PC-3 (cell line): ENCODE measurements around the gene ASB7. TPM values are rescaled to one million over a fixed set of nuclear protein-coding genes. Genes with fewer than 3 reads are reported as not detected.

Experiments
- ATAC-seq: fragments of 200-7000 bp; cut with Tn5 transposase; 2 replicates; pipeline ENCODE4 v1.9.1; 2020; ENCODE audit warnings: mild to moderate bottlenecking, moderate library complexity
- BruUV-seq: library from RNA; stranded (reverse); fragments of 400-500 nt; replicated peaks from 2 replicates; lab custom pipeline; 2021; lab: Mats Ljungman, UMichigan
- CTCF ChIA-PET: fragments of 300-600 bp; sonication (Branson Sonifier 250); formaldehyde crosslinking; loops from one replicate; lab custom pipeline; 2022; ENCODE audit warnings: antibody characterized with exemption; lab: Charles Lee
- POLR2A ChIA-PET: fragments of 300-600 bp; sonication (Branson Sonifier 250); formaldehyde crosslinking; loops from one replicate; lab custom pipeline; 2022; ENCODE audit warnings: antibody characterized with exemption; ENCODE audit not compliant: unreplicated experiment; lab: Charles Lee
- DNase-seq: peaks from one replicate; pipeline ENCODE4 v3.0.0-alpha.2; 2015
- H2AFZ ChIP-seq: fragments of 300-600 bp; sonication (generic); 2 replicates; pipeline ENCODE4 v1.6.0; 2016; ENCODE audit warnings: antibody characterized with exemption, low read length
- H3F3A ChIP-seq: fragments of 300-600 bp; sonication (generic); one replicate; pipeline ENCODE4 v1.6.0; 2017; ENCODE audit warnings: antibody characterized with exemption, low read length, control low read depth, mild to moderate bottlenecking; ENCODE audit not compliant: unreplicated experiment
- H3K27ac ChIP-seq: fragments of 300-600 bp; sonication (generic); 2 replicates; pipeline ENCODE4 v1.5.1; 2016; ENCODE audit warnings: mild to moderate bottlenecking, low read length
- H3K27me3 ChIP-seq: fragments of 300-600 bp; sonication (generic); 2 replicates; pipeline ENCODE4 v1.6.1; 2016; ENCODE audit warnings: low read length, mixed read lengths
- H3K36me3 ChIP-seq: fragments of 300-600 bp; sonication (generic); 2 replicates; pipeline ENCODE4 v1.6.1; 2016; ENCODE audit warnings: low read depth, mixed run types, low read length, mixed read lengths
- H3K4me1 ChIP-seq: fragments of 300-600 bp; sonication (generic); 2 replicates; pipeline ENCODE4 v1.5.1; 2016; ENCODE audit warnings: low read length; ENCODE audit not compliant: insufficient read depth
- H3K4me2 ChIP-seq: fragments of 300-600 bp; sonication (generic); 2 replicates; pipeline ENCODE4 v1.6.0; 2016; ENCODE audit warnings: low read length
- H3K4me3 ChIP-seq: fragments of 300-600 bp; sonication (generic); 2 replicates; pipeline ENCODE4 v1.5.1; 2016; ENCODE audit warnings: mild to moderate bottlenecking, low read length, mixed read lengths
- H3K79me2 ChIP-seq: fragments of 300-600 bp; sonication (generic); 2 replicates; pipeline ENCODE4 v1.6.1; 2017; ENCODE audit warnings: low read length, mixed read lengths
- H3K9ac ChIP-seq: fragments of 300-600 bp; sonication (generic); 2 replicates; pipeline ENCODE4 v1.6.0; 2016; ENCODE audit warnings: mild to moderate bottlenecking, low read length
- H3K9me2 ChIP-seq: fragments of 300-600 bp; sonication (generic); replicated peaks from 2 replicates; pipeline ENCODE4 v1.6.1; 2016; ENCODE audit warnings: mixed run types, low read length, mixed read lengths
- H3K9me3 ChIP-seq: fragments of 300-600 bp; sonication (generic); 2 replicates; pipeline ENCODE4 v1.6.1; 2016; ENCODE audit warnings: low read length, mixed read lengths
- H4K20me1 ChIP-seq: fragments of 300-600 bp; sonication (generic); 2 replicates; pipeline ENCODE4 v1.6.1; 2016; ENCODE audit warnings: low read length, mixed read lengths
- CTCF ChIP-seq: fragments of 300-600 bp; sonication (generic); conservative IDR thresholded peaks from 2 replicates; pipeline ENCODE4 v1.5.1; 2017; ENCODE audit warnings: antibody characterized with exemption, low read depth, mild to moderate bottlenecking, low read length
- EZH2 ChIP-seq: fragments of 300-600 bp; sonication (generic); IDR thresholded peaks from one replicate; pipeline ENCODE4 v1.6.1; 2017; ENCODE audit warnings: antibody characterized with exemption, mild to moderate bottlenecking, low read length; ENCODE audit not compliant: unreplicated experiment
- EZH2phosphoT487 ChIP-seq: fragments of 300-600 bp; sonication (generic); IDR thresholded peaks from 2 replicates; pipeline ENCODE4 v1.6.1; 2018; ENCODE audit warnings: mild to moderate bottlenecking, antibody characterized with exemption, low read length, borderline replicate concordance
- intact Hi-C: fragments of 100-400 bp; cut with micrococcal nuclease; formaldehyde crosslinking; loops from 2 replicates; pipeline ENCODE4 v1.9.0; 2023
- total RNA-seq: library from RNA; depleted of rRNA; stranded (reverse); fragments of >200 nt; gene quantifications from 2 replicates; pipeline ENCODE4 v1.2.3, GENCODE V29; 2014

ASB7 gene
- total RNA-seq, 1 experiment from 2014 or later, result 7.8 TPM

- no peaks in the 10 kb centered on the region for H3K79me2 ChIP-seq
These were observed 63.2 kb downstream of the ASB7 start for GRCh38 chr15:100665570-100665969.

GRCh38 chr15:100667405-100668347 lies 65.3 kb downstream of the ASB7 start:
- Histone ChIP-seq H3K4me1 (peaks cover 35% of the 10 kb centered on the region), H3K27ac (peak overlapping the region; percentile 38), H3K4me3 (no peak overlapping the region), H4K20me1 (no peaks in the 10 kb centered on the region), H2AFZ (peak overlapping the region; percentile 47; the same call in 1 of the 2 replicates), H3K79me2 (no peaks in the 10 kb centered on the region), H3K36me3 (no peaks in the 10 kb centered on the region), H3K27me3 (no peaks in the 10 kb centered on the region), H3F3A (no peaks in the 10 kb centered on the region), H3K9me2 (no peaks in the 10 kb centered on the region), H3K9me3 (no peaks in the 10 kb centered on the region), H3K9ac (peak overlapping the region; percentile 26; the same call in 1 of the 2 replicates), H3K4me2 (no peak overlapping the region)
- no peak for TF ChIP-seq EZH2phosphoT487
- no peak for TF ChIP-seq CTCF
- no peak for TF ChIP-seq EZH2
- CTCF ChIA-PET, result no interaction called here
- intact Hi-C loops, result no loop called here
- DNase-seq (peak; percentile 34), ATAC-seq (peak; percentile 55; the same call in 1 of the 2 replicates)
- no TSS peak for BruUV-seq
- POLR2A ChIA-PET, result interaction anchor here (0.6 to 0.7 kb wide), 2 partner anchors 182 to 785 kb away, joined by 5 to 13 read pairs; no protein-coding TSS in a partner anchor

More at GRCh38 chr15:100665570-100665969, 63.2 kb downstream of the ASB7 start:
- CTCF ChIA-PET, result no interaction called here
- intact Hi-C loops, result no loop called here
- TF ChIP-seq EZH2phosphoT487, result no peak
- TF ChIP-seq CTCF, result no peak
- TF ChIP-seq EZH2, result no peak
- POLR2A ChIA-PET, result no interaction called here
- H3K36me3 ChIP-seq, result no peaks in the 10 kb centered on the region
- H3K27ac ChIP-seq, result peak overlapping the region; percentile 54
- H3K9me2 ChIP-seq, result no peaks in the 10 kb centered on the region
- H3K4me3 ChIP-seq, result no peak overlapping the region
- H3K27me3 ChIP-seq, result no peaks in the 10 kb centered on the region
- BruUV-seq, result no TSS peak
- ATAC-seq (peak; percentile 25), DNase-seq (peak; percentile 67)
- H3K4me2 ChIP-seq, result no peak overlapping the region
- H3F3A ChIP-seq, result no peaks in the 10 kb centered on the region
- peak overlapping the region; percentile 27; the same call in 1 of the 2 replicates for H2AFZ ChIP-seq
- peak overlapping the region; percentile 3; the same call in 1 of the 2 replicates for H3K9ac ChIP-seq
- H4K20me1 ChIP-seq, result no peaks in the 10 kb centered on the region
- peaks cover 24% of the 10 kb centered on the region for H3K4me1 ChIP-seq
- no peaks in the 10 kb centered on the region for H3K9me3 ChIP-seq
